Measurements from ENCODE around the gene CPM.

DNA sequence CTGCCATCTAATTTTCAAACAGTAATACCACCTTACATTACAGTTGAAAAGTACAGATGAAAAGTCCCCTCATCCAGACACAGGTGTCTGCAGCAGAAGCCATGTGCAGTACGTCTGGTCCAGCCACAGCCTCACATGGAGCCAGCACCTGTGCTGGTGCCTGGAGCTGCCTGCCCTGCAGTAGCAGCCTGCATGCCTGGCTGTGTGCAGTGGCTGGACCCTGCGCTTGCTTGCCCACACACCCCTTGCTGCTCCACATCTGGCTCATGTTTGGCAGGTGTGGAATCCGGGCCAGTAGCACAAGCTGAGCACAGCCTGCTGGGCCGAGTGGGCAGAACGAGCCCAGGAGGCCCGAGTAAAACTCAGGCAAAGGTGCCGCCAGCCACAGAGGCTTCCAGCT, 21.8 kb upstream of the CPM start:
- TF ChIP-seq, protein P1, sequence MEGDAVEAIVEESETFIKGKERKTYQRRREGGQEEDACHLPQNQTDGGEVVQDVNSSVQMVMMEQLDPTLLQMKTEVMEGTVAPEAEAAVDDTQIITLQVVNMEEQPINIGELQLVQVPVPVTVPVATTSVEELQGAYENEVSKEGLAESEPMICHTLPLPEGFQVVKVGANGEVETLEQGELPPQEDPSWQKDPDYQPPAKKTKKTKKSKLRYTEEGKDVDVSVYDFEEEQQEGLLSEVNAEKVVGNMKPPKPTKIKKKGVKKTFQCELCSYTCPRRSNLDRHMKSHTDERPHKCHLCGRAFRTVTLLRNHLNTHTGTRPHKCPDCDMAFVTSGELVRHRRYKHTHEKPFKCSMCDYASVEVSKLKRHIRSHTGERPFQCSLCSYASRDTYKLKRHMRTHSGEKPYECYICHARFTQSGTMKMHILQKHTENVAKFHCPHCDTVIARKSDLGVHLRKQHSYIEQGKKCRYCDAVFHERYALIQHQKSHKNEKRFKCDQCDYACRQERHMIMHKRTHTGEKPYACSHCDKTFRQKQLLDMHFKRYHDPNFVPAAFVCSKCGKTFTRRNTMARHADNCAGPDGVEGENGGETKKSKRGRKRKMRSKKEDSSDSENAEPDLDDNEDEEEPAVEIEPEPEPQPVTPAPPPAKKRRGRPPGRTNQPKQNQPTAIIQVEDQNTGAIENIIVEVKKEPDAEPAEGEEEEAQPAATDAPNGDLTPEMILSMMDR (IDR thresholded peaks at IDR 0.05; ENCODE audit: insufficient read depth, low read length), result no peak
- TF ChIP-seq POLR2AphosphoS5 (IDR thresholded peaks at IDR 0.05; ENCODE audit: low read depth) (no peak), GABPA (IDR thresholded peaks at IDR 0.05; ENCODE audit: low read depth) (no peak), REST (IDR thresholded peaks at IDR 0.05; ENCODE audit: insufficient replicate concordance, low read depth) (no peak), SPI1 (IDR thresholded peaks at IDR 0.05; ENCODE audit: borderline replicate concordance, low read depth) (no peak)

Measured in HL-60 (cell line).